Activated T-cell treated with anti-CD3 and anti-CD28 coated beads, Interleukin-2, amount 50 U/mL, for 72 hours (primary cell): ENCODE results near the gene SBDS. TPM values are rescaled to one million over a fixed set of nuclear protein-coding genes. Genes with fewer than 3 reads are reported as not detected.
A peak's percentile ranks its signal among the peaks of the same experiment; 100 is the strongest.
"Not testable (repeated sequence)": the region's sequence is repeated elsewhere in the genome, so short reads cannot be mapped to it uniquely, and the experiment has no call there.

Experiments
- ATAC-seq, 2 donors: fragments of 150-1000 bp; cut with Tn5 transposase; replicated peaks in 1 of 2; 2 replicates each; pipeline ENCODE4 v1.10.0; 2021; ENCODE audit warnings: moderate library complexity in 2 of 2, mild to moderate bottlenecking in 1 of 2
- DNase-seq, 2 donors: peaks; one replicate each; pipeline ENCODE4 v3.0.0; 2021 to 2022; ENCODE audit warnings: mixed read lengths in 1 of 2
- H3K27ac Mint-ChIP-seq: one replicate; pipeline ENCODE4 v1.8.0; 2022; ENCODE audit warnings: mild to moderate bottlenecking, moderate library complexity, mixed read lengths
- H3K27me3 Mint-ChIP-seq: one replicate; pipeline ENCODE4 v1.8.0; 2022; ENCODE audit warnings: low read depth, mixed read lengths
- H3K36me3 Mint-ChIP-seq, 2 donors: one replicate each; pipeline ENCODE4 v1.8.0; 2022; ENCODE audit warnings: mixed read lengths in 2 of 2, mild to moderate bottlenecking in 1 of 2; ENCODE audit not compliant: insufficient read depth in 2 of 2
- H3K4me1 Mint-ChIP-seq: one replicate; pipeline ENCODE4 v1.8.0; 2022; ENCODE audit warnings: low read depth, mixed read lengths
- H3K4me3 Mint-ChIP-seq, 2 donors: one replicate each; pipeline ENCODE4 v1.8.0; 2022; ENCODE audit warnings: mild to moderate bottlenecking in 2 of 2, mixed read lengths in 2 of 2, moderate library complexity in 2 of 2
- H3K9me3 Mint-ChIP-seq, 2 donors: one replicate each; pipeline ENCODE4 v1.8.0; 2022; ENCODE audit warnings: mixed read lengths in 2 of 2
- total RNA-seq, 2 donors: library from RNA; stranded (reverse); gene quantifications; one replicate each; pipeline ENCODE4 v1.2.3, GENCODE V29; 2022

SBDS gene
- 10 to 100 TPM; 82.8 to 88.3 TPM for total RNA-seq

DNA sequence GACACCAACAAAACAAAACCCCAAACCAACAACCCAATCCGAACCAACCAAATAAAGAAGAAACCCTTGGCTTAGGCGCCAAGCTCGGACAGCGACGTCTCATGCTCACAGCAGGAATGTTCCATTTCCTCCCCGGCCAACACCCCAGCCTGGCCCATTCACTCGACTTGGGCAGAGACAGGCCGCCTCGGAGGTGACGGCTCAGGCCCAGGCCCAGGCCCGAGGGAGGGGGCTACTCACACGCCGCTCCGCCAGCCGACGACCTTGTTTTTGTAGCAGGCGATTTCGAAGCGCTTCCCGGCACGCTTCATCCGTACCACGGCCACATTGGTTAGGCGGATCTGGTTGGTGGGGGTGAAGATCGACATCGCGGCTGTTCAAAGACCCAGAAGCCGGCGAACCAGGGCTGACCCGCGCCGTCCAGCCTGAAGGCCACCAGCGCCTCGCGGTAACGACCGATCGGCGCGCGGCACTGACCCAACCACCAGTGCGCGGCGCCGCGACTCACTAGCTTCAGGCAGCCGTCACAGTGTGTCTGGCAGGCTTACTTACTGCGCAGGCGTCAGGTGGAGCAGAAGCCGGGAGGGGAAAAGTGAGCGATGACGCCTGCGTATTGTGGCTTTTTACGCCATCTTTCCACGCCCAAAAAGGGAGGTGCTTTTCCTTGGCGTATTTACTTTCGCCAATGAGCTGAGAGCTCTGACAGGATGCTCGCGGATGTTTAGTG lies at the start of gene SBDS:
Gene SBDS (minus strand): TSS at position 537 of the 727 bp plus-strand sequence. CDS start 169 bp downstream, at position 368.
- not testable (repeated sequence) for H3K27me3 Mint-ChIP-seq, H3K9me3 Mint-ChIP-seq
- DNase-seq (peak; percentile 93 to 95), ATAC-seq (peak; percentile 70 to 72)
- Mint-ChIP-seq H3K4me1 (peaks cover 39% of the 10 kb centered on the region), H3K27ac (peak within 1 kb of the TSS; percentile 95), H3K4me3 (peak within 1 kb of the TSS; percentile 96 to 98), H3K36me3 (peaks cover 8 to 28% of the 10 kb centered on the region in 2 donors)

- not testable (repeated sequence) for H3K9me3 Mint-ChIP-seq, DNase-seq, H3K27me3 Mint-ChIP-seq, H3K27ac Mint-ChIP-seq, ATAC-seq, H3K36me3 Mint-ChIP-seq, H3K4me3 Mint-ChIP-seq, H3K4me1 Mint-ChIP-seq
These were observed 48.2 kb upstream of the SBDS start for GRCh38 chr7:67043559-67043930.

GRCh38 chr7:67042781-67043558 lies 47.6 kb upstream of the SBDS start:
- H3K9me3 Mint-ChIP-seq, H3K36me3 Mint-ChIP-seq, H3K4me3 Mint-ChIP-seq, H3K27me3 Mint-ChIP-seq, ATAC-seq, H3K4me1 Mint-ChIP-seq, H3K27ac Mint-ChIP-seq, DNase-seq: not testable (repeated sequence)

DNA sequence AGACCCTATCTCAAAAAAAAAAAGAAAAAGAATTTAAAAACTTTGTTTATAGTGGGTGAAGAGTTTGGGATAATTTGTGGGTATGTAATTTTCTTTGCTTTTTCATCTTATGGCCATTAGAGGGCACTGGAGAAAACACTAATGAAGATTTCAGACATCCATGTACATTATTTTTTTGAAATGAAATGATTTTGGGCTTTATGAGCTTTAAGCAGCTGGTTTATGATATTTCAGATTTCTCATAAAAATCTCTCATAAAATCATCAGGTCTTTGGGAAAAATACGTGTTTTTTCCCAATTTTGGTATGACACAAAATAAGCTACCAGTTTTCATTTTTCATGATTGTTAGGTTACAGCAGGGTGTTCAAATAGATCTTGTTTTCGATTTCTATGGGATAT lies 45.4 kb upstream of the SBDS start:
- DNase-seq = not testable (repeated sequence)

DNA sequence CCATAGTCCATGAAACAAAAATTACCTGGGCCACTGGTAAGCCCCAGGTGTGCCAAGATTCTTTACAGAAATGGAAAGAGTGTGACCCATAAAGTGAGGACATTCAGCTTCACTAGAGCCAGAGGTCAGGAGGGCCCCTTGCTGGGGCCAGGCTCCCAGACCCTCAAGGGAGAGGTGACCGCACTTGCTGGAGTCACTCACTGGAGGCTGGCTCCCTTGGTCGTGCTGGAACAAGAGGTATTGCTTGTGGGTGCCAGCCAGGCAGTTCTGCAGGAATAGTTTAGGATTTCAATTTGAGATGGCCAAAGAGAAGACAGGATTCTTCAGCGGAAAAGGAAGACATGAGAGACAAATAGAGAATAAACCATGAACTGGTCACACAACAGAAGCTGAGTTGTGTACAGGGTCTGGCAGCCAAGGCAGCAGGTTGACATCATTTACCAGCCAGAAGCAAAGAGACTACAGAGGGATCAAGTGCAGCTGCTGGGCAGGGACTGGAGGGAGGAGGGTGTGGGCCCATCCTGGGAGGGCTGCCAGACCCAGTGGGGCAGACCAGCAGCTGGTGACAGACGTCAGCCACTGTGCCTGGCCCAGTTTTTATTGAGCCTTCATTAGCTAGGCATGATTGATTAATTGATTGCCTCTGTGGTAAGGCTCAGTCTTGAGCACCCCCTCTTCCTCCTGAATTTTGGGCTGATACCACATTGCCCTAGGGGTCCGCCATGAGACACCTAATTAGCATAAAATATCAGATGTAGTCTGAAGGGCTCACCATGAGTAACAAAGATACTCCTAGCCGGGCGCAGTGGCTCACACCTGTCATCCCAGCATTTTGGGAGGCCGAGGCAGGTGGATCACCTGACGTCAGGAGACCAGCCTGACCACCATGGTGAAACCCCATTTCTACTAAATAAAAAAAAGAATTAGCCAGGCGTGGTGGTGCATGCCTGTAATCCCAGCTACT lies 41.3 kb upstream of the SBDS start:
- not testable (repeated sequence) for H3K9me3 Mint-ChIP-seq, H3K4me3 Mint-ChIP-seq, H3K27ac Mint-ChIP-seq, ATAC-seq, H3K4me1 Mint-ChIP-seq, H3K27me3 Mint-ChIP-seq, DNase-seq
- peaks cover 4 to 15% of the 10 kb centered on the region in 2 donors for H3K36me3 Mint-ChIP-seq

More for the DNA sequence above, 45.4 kb upstream of the SBDS start:
- not testable (repeated sequence) for H3K4me1 Mint-ChIP-seq, ATAC-seq, H3K4me3 Mint-ChIP-seq, H3K36me3 Mint-ChIP-seq, H3K27me3 Mint-ChIP-seq, H3K9me3 Mint-ChIP-seq
- H3K27ac Mint-ChIP-seq = peak overlapping the region; percentile 64

DNA sequence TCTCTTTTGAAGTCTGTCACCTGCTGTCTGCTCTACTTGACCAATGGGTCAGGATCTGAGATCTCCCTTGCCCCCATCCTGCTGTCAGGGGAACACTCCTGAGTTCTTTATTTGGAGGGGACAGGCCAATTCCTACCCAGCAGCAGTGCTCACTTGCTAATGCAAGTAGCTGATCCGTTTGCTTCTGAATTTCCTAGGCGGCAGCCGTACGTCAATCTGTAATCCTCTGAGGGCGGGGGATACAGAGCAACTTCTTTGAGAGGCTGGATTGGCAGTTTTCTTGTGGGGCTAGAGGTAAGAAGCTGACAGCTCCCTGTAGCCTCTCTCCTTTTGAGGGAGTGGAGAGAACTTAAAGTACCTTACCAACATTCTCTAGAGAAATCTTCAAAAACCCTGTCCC lies 37.9 kb upstream of the SBDS start:
- Mint-ChIP-seq H3K9me3 (no peaks in the 10 kb centered on the region), H3K27me3 (no peaks in the 10 kb centered on the region), H3K4me1 (no peaks in the 10 kb centered on the region), H3K36me3 (peaks cover 12 to 30% of the 10 kb centered on the region in 2 donors), H3K4me3 (no peak overlapping the region), H3K27ac (no peak overlapping the region)
- DNase-seq (no peak), ATAC-seq (no peak)

- DNase-seq, H3K27ac Mint-ChIP-seq, H3K4me1 Mint-ChIP-seq, H3K27me3 Mint-ChIP-seq, H3K4me3 Mint-ChIP-seq, H3K9me3 Mint-ChIP-seq: not testable (repeated sequence)
- peaks cover 14 to 41% of the 10 kb centered on the region in 2 donors for H3K36me3 Mint-ChIP-seq
- peak; percentile 24 to 71 for ATAC-seq
These were observed 36.3 kb upstream of the SBDS start for GRCh38 chr7:67031685-67032084.

DNA sequence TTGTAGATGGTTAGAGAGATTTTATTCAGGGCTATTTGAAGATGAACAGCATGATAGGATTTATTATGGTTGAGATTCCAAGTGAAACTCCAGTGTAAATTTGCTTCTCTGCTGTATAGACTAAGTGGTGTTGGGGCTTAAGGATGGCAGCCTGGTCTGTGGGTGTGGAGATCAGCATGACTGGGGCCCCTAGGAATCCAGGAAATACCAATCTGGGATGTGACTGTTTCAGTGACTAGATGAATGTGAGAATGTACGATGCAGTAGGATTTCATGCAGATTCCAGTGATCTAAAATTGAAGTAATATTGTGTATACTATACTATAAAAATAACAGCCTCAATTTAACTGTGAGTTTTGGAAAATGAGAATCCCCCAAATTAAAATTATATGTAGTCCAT lies 30.1 kb upstream of the SBDS start:
- DNase-seq, H3K9me3 Mint-ChIP-seq, H3K4me1 Mint-ChIP-seq, H3K4me3 Mint-ChIP-seq, H3K27ac Mint-ChIP-seq, ATAC-seq, H3K27me3 Mint-ChIP-seq: not testable (repeated sequence)
- peaks cover 20 to 46% of the 10 kb centered on the region in 2 donors for H3K36me3 Mint-ChIP-seq

- H3K27ac Mint-ChIP-seq = no peak overlapping the region
- H3K4me1 Mint-ChIP-seq = peaks cover 19% of the 10 kb centered on the region
- no peak overlapping the region for H3K4me3 Mint-ChIP-seq
- ATAC-seq = no peak
- peaks cover 16 to 34% of the 10 kb centered on the region in 2 donors for H3K36me3 Mint-ChIP-seq
- H3K9me3 Mint-ChIP-seq = no peaks in the 10 kb centered on the region
- DNase-seq = no peak
- no peaks in the 10 kb centered on the region for H3K27me3 Mint-ChIP-seq
These were observed 27.1 kb upstream of the SBDS start for GRCh38 chr7:67022511-67022910.

DNA sequence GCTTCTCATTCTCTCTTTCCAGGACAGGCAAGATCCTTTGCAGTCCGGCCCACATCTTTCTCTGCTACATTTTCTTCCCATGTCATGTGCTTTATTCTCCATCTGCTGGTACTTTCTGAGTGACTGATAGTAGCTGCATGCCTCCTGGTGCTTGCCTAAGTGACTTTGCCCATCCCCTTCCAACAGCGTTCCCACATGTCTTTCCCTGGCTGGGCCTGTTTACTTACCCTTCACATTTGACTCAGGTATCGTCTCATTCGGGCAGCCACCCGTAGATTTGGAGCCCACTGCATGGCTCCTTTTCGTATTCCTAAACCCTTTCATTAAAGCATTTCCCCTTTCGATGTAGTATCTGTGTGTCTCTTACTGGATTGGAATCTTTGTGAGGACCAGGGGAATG lies 25.9 kb upstream of the SBDS start:
- peaks cover 14 to 27% of the 10 kb centered on the region in 2 donors for H3K36me3 Mint-ChIP-seq
- DNase-seq = no peak
- no peak for ATAC-seq
- H3K27ac Mint-ChIP-seq = no peak overlapping the region
- no peak overlapping the region for H3K4me3 Mint-ChIP-seq
- H3K9me3 Mint-ChIP-seq = no peaks in the 10 kb centered on the region
- no peaks in the 10 kb centered on the region for H3K27me3 Mint-ChIP-seq
- peaks cover 19% of the 10 kb centered on the region for H3K4me1 Mint-ChIP-seq

DNA sequence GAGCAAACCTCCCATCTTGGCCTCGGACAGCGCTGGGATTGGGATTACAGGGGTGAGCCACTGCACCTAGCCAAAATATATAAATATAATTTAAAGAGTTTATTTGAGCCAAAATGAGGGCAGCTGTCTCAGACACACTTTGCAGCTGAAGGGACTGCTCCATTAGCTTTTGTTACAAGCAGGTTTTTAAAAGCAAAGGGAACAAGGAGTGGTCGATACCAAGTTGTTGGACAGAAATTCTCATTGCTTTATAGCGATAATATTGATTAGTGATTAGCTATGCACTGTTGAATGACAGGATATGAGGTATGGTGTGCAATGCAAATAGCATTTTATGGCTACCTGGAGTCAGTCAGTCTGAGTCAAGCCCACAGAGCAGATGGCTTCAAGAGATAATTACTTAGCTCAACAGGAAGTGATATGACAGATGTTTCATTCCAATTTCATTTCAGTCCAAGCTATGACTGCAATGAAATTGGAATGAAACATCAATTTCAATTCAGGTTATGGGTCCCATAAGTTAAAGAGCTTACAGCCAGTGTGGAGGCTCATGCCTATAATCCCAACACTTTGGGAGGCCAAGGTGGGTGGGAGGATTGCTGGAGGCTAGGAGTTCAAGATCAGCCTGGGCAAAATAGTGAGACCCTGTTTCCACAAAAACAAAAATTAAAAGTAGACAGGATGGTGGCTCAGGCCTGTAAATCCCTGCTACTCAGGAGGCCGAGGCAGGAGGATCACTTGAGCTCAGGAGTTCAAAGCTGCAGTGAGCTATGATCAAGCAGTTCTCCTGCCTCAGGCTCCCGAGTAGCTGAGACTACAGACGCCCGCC lies 24.4 kb upstream of the SBDS start:
- Mint-ChIP-seq H3K27ac (no peak overlapping the region), H3K4me3 (no peak overlapping the region), H3K9me3 (no peaks in the 10 kb centered on the region), H3K27me3 (no peaks in the 10 kb centered on the region), H3K36me3 (peaks cover 16 to 28% of the 10 kb centered on the region in 2 donors), H3K4me1 (peaks cover 19% of the 10 kb centered on the region)
- peak; percentile 13 to 15 for DNase-seq
- peak; percentile 87 to 94 for ATAC-seq

DNA sequence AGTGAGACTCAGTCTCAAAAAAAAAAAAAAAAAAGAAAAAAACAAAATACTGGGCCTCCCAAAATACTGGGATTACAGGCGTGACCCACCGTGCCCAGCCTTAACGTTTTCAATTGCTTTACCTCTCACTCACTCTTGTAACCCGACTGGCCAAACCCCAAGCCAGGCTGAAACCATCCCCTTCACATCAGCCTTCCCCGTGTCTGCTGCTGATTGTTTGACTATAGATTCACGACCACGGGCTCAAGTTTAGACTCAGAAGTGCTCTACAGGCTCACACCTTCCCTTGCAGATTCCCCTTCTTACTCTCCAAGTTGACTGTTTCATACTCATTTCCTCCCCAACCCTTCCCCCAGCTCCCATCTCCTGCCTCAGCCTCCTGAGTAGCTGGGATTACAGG lies 23.6 kb upstream of the SBDS start:
- no peaks in the 10 kb centered on the region for H3K27me3 Mint-ChIP-seq

More for the DNA sequence above, 23.6 kb upstream of the SBDS start:
- ATAC-seq (peak; percentile 19 to 64), DNase-seq (peak; percentile 10 to 19)
- no peak overlapping the region for H3K27ac Mint-ChIP-seq
- no peaks in the 10 kb centered on the region for H3K9me3 Mint-ChIP-seq
- H3K4me3 Mint-ChIP-seq = no peak overlapping the region
- H3K36me3 Mint-ChIP-seq = peaks cover 14 to 27% of the 10 kb centered on the region in 2 donors
- H3K4me1 Mint-ChIP-seq = peaks cover 19% of the 10 kb centered on the region
